GM12875 (cell line): ENCODE measurements around the gene RPS21.

ENCODE experiments used
- H3K4me3 ChIP-seq: one replicate; pipeline ENCODE4 v1.5.1; 2011; ENCODE audit warnings: low read depth, low read length, control low read depth
- TF ChIP-seq, protein P1 (sequence below): IDR thresholded peaks from 2 replicates; pipeline ENCODE4 v1.5.1; 2011; ENCODE audit warnings: low read depth, mild to moderate bottlenecking, control low read depth, inconsistent platforms, low read length, moderate library complexity, borderline replicate concordance; ENCODE audit not compliant: insufficient read depth

RPS21 gene

GRCh38 chr20:62367136-62367632 is 19.7 kb upstream of the RPS21 start, which contains the start of gene LAMA5:
Gene LAMA5 (minus strand): TSS chr20:62367312. CDS start chr20:62367245, 67 bp downstream.
- TF ChIP-seq, protein P1, sequence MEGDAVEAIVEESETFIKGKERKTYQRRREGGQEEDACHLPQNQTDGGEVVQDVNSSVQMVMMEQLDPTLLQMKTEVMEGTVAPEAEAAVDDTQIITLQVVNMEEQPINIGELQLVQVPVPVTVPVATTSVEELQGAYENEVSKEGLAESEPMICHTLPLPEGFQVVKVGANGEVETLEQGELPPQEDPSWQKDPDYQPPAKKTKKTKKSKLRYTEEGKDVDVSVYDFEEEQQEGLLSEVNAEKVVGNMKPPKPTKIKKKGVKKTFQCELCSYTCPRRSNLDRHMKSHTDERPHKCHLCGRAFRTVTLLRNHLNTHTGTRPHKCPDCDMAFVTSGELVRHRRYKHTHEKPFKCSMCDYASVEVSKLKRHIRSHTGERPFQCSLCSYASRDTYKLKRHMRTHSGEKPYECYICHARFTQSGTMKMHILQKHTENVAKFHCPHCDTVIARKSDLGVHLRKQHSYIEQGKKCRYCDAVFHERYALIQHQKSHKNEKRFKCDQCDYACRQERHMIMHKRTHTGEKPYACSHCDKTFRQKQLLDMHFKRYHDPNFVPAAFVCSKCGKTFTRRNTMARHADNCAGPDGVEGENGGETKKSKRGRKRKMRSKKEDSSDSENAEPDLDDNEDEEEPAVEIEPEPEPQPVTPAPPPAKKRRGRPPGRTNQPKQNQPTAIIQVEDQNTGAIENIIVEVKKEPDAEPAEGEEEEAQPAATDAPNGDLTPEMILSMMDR, result no peak
- H3K4me3 ChIP-seq, result peak within 1 kb of the TSS; percentile 26

GRCh38 chr20:62367633-62368391 is 19.1 kb upstream of the RPS21 start:
- H3K4me3 ChIP-seq, result no peak overlapping the region

GRCh38 chr20:62368392-62368975 is 18.4 kb upstream of the RPS21 start:
- TF ChIP-seq, protein P1, result no peak
- no peak overlapping the region for H3K4me3 ChIP-seq

More at GRCh38 chr20:62367633-62368391, 19.1 kb upstream of the RPS21 start:
- TF ChIP-seq, protein P1, result no peak

- H3K4me3 ChIP-seq, result no peak overlapping the region
- TF ChIP-seq, protein P1, result peak; percentile 42; the same call in 1 of the 2 replicates
Observed at GRCh38 chr20:62368976-62369814, 17.7 kb upstream of the RPS21 start.

- H3K4me3 ChIP-seq, result no peak overlapping the region
Observed at GRCh38 chr20:62369815-62370114, 17.1 kb upstream of the RPS21 start.

GRCh38 chr20:62370115-62370806 is 16.6 kb upstream of the RPS21 start:
- TF ChIP-seq, protein P1, result no peak
- H3K4me3 ChIP-seq, result no peak overlapping the region

More at GRCh38 chr20:62369815-62370114, 17.1 kb upstream of the RPS21 start:
- TF ChIP-seq, protein P1, result no peak
